Lower leg skin (tissue), 3 donors: ENCODE data around the gene PTPRN2.

ENCODE experiments used
- POLR2A ChIP-seq, 2 donors: fragments of 450-650 bp; IDR thresholded peaks; one replicate each; pipeline ENCODE4 v1.6.1; 2016 to 2017; ENCODE audit warnings: antibody characterized with exemption in 2 of 2, mild to moderate bottlenecking in 1 of 2, moderate library complexity in 1 of 2
- TF ChIP-seq, protein P1 (sequence below), 3 donors: fragments of 450-650 bp; IDR thresholded peaks; one replicate each; pipeline ENCODE4 v1.5.1; 2016; ENCODE audit warnings: antibody characterized with exemption in 3 of 3, mild to moderate bottlenecking in 3 of 3, moderate library complexity in 2 of 3

DNA sequence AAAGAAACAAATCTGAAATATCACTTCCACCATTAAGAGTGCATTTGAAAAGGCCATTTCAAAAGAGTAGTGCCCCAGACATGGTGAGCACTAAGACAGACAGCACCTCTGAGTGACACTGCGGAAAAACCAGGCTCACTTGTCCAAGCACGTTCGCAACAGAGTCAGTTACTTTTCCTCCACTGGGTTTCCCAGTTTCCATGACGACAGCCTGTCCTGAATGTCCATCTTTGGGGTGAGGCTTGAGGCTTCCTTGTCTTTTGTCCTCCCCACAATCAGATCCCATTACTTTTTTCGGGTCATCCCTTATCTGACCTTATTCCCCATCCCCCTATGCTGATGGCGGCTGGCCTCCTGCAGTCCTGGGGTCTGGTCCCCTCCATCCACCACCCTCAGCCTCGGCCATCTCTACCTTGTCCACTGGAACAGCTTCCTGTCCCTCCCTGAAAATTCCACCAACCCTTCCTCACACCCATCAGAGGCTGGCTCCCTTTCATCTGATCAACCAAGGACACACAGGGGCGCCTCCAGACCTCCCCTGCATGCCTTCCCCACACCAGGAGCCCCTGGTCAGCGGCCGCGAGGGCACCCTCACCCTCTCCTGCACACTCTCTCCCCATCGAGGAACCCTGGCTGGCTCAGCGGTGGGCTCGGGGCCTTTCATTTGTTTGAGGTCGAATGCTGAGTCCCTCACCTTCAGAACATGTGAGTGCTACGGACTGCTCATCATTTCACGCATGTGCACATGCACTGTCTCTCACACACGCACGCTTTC is 887.2 kb downstream of the PTPRN2 start:
- TF ChIP-seq, protein P1, sequence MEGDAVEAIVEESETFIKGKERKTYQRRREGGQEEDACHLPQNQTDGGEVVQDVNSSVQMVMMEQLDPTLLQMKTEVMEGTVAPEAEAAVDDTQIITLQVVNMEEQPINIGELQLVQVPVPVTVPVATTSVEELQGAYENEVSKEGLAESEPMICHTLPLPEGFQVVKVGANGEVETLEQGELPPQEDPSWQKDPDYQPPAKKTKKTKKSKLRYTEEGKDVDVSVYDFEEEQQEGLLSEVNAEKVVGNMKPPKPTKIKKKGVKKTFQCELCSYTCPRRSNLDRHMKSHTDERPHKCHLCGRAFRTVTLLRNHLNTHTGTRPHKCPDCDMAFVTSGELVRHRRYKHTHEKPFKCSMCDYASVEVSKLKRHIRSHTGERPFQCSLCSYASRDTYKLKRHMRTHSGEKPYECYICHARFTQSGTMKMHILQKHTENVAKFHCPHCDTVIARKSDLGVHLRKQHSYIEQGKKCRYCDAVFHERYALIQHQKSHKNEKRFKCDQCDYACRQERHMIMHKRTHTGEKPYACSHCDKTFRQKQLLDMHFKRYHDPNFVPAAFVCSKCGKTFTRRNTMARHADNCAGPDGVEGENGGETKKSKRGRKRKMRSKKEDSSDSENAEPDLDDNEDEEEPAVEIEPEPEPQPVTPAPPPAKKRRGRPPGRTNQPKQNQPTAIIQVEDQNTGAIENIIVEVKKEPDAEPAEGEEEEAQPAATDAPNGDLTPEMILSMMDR (IDR thresholded peaks at IDR 0.05): no peak
- no peak for TF ChIP-seq POLR2A (IDR thresholded peaks at IDR 0.05)
